Thyroid gland (tissue), 4 donors: ENCODE results near the gene CAMKMT.

Experiments
- POLR2A ChIP-seq, 2 donors: fragments of 450-650 bp; IDR thresholded peaks; one replicate each; pipeline ENCODE4 v1.6.1; 2017; ENCODE audit warnings: antibody characterized with exemption in 2 of 2, mild to moderate bottlenecking in 2 of 2, moderate library complexity in 1 of 2
- TF ChIP-seq, protein P1 (sequence below), 6 experiments: fragments of 200-600 bp in 3 of 6; fragments of 450-650 bp in 3 of 6; sonication (generic) in 3 of 6; IDR thresholded peaks; one replicate each; pipeline ENCODE4 v1.5.1; 2016 to 2019; ENCODE audit warnings: antibody characterized with exemption in 6 of 6, mild to moderate bottlenecking in 2 of 6, inconsistent platforms in 1 of 6, moderate library complexity in 1 of 6

- TF ChIP-seq, protein P1, sequence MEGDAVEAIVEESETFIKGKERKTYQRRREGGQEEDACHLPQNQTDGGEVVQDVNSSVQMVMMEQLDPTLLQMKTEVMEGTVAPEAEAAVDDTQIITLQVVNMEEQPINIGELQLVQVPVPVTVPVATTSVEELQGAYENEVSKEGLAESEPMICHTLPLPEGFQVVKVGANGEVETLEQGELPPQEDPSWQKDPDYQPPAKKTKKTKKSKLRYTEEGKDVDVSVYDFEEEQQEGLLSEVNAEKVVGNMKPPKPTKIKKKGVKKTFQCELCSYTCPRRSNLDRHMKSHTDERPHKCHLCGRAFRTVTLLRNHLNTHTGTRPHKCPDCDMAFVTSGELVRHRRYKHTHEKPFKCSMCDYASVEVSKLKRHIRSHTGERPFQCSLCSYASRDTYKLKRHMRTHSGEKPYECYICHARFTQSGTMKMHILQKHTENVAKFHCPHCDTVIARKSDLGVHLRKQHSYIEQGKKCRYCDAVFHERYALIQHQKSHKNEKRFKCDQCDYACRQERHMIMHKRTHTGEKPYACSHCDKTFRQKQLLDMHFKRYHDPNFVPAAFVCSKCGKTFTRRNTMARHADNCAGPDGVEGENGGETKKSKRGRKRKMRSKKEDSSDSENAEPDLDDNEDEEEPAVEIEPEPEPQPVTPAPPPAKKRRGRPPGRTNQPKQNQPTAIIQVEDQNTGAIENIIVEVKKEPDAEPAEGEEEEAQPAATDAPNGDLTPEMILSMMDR (IDR thresholded peaks at IDR 0.05), result no peak
- no peak for TF ChIP-seq POLR2A (IDR thresholded peaks at IDR 0.05)
Measured at GRCh38 chr2:44372246-44372645, 10.5 kb downstream of the CAMKMT start.
